Tibial nerve (tissue), 4 donors: ENCODE data around the gene SLC24A3.

ENCODE experiments used
- EP300 ChIP-seq, 2 donors: sonication (generic); formaldehyde crosslinking; IDR thresholded peaks; one replicate each; pipeline ENCODE4 v1.6.1; 2017; ENCODE audit warnings: antibody characterized with exemption in 2 of 2, mild to moderate bottlenecking in 1 of 2
- POLR2A ChIP-seq, 2 donors: fragments of 450-650 bp; IDR thresholded peaks; one replicate each; pipeline ENCODE4 v1.6.1; 2017; ENCODE audit warnings: antibody characterized with exemption in 2 of 2, mild to moderate bottlenecking in 2 of 2, moderate library complexity in 2 of 2
- TF ChIP-seq, protein P1 (sequence below), 5 experiments: fragments of 200-600 bp in 3 of 5; fragments of 450-650 bp in 2 of 5; sonication (generic) in 3 of 5; IDR thresholded peaks; one replicate each; pipeline ENCODE4 v1.5.1; 2016 to 2019; ENCODE audit warnings: antibody characterized with exemption in 5 of 5, mild to moderate bottlenecking in 3 of 5, moderate library complexity in 2 of 5

DNA sequence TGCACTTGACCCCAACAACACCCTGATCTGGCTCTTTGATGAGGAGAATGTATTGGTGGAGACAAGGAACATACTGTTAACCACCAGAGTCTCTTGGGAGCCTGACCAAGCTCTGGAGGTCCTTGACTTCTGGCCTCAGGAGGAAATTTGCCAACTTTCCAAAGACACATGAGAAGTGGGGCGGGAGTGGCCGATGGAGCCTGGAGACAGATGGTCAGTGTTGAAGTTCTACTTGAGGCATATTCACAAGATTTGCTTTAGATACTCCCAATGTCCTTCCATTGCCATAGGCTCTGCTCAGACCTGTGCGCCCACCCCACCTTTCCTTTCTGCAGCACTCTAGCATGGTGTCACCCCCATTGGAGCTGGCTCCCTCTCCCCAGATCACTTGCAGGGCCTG, 241.0 kb downstream of the SLC24A3 start:
- TF ChIP-seq POLR2A (IDR thresholded peaks at IDR 0.05) (no peak), EP300 (IDR thresholded peaks at IDR 0.05) (no peak)
- TF ChIP-seq, protein P1, sequence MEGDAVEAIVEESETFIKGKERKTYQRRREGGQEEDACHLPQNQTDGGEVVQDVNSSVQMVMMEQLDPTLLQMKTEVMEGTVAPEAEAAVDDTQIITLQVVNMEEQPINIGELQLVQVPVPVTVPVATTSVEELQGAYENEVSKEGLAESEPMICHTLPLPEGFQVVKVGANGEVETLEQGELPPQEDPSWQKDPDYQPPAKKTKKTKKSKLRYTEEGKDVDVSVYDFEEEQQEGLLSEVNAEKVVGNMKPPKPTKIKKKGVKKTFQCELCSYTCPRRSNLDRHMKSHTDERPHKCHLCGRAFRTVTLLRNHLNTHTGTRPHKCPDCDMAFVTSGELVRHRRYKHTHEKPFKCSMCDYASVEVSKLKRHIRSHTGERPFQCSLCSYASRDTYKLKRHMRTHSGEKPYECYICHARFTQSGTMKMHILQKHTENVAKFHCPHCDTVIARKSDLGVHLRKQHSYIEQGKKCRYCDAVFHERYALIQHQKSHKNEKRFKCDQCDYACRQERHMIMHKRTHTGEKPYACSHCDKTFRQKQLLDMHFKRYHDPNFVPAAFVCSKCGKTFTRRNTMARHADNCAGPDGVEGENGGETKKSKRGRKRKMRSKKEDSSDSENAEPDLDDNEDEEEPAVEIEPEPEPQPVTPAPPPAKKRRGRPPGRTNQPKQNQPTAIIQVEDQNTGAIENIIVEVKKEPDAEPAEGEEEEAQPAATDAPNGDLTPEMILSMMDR (IDR thresholded peaks at IDR 0.05), result no peak
